ENCODE results near the gene RHOT1. TPM values are rescaled to one million over a fixed set of nuclear protein-coding genes. Genes with fewer than 3 reads are reported as not detected.
"Not testable (repeated sequence)": the region's sequence is repeated elsewhere in the genome, so short reads cannot be mapped to it uniquely, and the experiment has no call there.

RHOT1 gene
- total RNA-seq (10 to 100 TPM; 20.6 to 22.5 TPM), polyA plus RNA-seq (31.2 TPM)

DNA sequence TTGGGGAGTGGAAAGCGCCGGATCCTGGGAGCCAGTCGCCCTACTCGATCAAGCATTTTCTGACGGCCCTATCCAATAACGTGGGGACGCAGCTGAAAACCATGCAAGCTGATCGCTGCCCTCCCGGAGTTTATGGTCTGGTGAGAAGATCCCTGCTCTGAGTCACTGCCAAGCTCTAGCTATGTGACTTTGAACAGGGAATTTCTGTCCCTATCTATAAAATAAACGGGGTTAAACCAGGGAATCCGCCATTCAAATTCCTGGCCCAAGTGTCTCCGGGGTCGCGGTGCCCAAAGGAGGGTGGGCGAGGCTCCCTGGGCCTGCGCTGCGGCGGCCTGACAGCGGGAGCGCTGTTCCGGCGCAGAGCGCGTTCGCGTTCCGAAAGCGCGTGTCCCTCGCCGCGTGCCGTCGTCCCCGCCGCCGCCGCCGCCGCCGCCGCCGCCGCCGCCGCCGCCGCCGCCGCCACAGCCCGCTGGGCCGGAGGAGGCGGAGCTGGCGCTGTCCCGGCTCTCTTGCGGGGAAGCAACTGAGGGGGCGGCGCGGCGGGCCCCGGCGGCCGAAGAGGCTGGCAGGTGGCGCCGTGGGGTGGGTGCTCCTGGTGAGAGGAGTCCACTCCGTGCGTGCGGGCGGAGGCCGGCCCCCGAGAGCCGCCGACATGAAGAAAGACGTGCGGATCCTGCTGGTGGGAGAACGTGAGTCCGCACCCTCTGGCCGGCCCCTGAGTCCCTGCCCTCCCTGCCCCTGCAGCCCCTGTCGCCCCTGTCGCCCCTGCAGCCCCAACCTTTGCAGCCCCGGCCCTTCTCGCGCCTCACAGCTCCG is at the start of gene RHOT1:
RHOT1 (plus strand) TSS at position 465 of the 819 bp plus-strand sequence; CDS start at position 656, 191 bp downstream.
- POLR2A ChIA-PET: no interaction called here
- peaks cover 0 to 14% (median 0%) of the 10 kb centered on the region in 3 donors for H3K36me3 Mint-ChIP-seq

DNA sequence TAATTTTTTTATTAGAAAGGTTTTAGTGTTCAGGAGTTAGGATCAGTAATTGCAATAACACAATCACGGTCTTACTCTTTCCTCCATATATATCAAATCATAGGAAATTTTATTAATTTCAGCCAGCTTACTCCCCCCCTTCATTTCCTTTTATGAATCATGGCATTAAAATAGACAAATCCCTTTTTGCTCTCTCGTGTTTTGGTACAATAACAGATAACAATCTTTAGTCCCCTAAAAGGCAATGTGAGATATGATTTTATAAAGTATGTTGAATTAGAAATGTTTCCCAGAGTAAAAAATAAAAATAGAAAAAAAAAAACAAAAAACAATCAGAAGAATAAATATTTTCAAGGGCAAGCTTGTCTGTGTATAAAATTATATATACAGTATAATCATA is 42.6 kb upstream of the RHOT1 start:
- H3K27ac ChIP-seq (ENCODE audit: low read depth, low read length): no peak overlapping the region
- H3K4me3 ChIP-seq (ENCODE audit: low read length): no peak overlapping the region
- Mint-ChIP-seq H3K9me3 (no peaks in the 10 kb centered on the region), H3K27me3 (peaks cover 1 to 5% of the 10 kb centered on the region in 2 donors), H3K4me1 (peaks cover 10 to 14% (median 13%) of the 10 kb centered on the region in 3 donors), H3K27ac (peak overlapping the region in 1 of 8 donors; percentile 2), H3K4me3 (no peak overlapping the region), H3K36me3 (peaks cover 0 to 4% (median 0%) of the 10 kb centered on the region in 3 donors)
- no peaks in the 10 kb centered on the region for H3K36me3 ChIP-seq (ENCODE audit: insufficient read depth, low read length)
- no peaks in the 10 kb centered on the region for H3K27me3 ChIP-seq (ENCODE audit: insufficient read depth, low read length, poor library complexity, severe bottlenecking)
- ChIA-PET POLR2A (no interaction called here), CTCF (no interaction called here)
- H3K9me3 ChIP-seq (ENCODE audit: low read length): no peaks in the 10 kb centered on the region
- DNase-seq: no peak
- peaks cover 13% of the 10 kb centered on the region for H3K4me1 ChIP-seq (ENCODE audit: insufficient read depth, low read length)

More for the DNA sequence above, at the start of gene RHOT1:
- Histone ChIP-seq H3K27ac (ENCODE audit: low read depth, low read length) (peak within 1 kb of the TSS; percentile 75), H3K36me3 (ENCODE audit: insufficient read depth, low read length) (no peaks in the 10 kb centered on the region), H3K27me3 (ENCODE audit: insufficient read depth, low read length, poor library complexity, severe bottlenecking) (no peaks in the 10 kb centered on the region), H3K9me3 (ENCODE audit: low read length) (no peaks in the 10 kb centered on the region), H3K4me1 (ENCODE audit: insufficient read depth, low read length) (peaks cover 29% of the 10 kb centered on the region), H3K4me3 (ENCODE audit: low read length) (peak within 1 kb of the TSS; percentile 95)
- CTCF ChIA-PET: interaction anchor here (0.8 to 6.9 kb wide), 2 partner anchors 15 to 20 kb away, joined by 3 to 64 read pairs; no protein-coding TSS in a partner anchor
- Mint-ChIP-seq H3K4me1 (peaks cover 26 to 47% (median 36%) of the 10 kb centered on the region in 3 donors), H3K27me3 (peaks cover 0 to 4% of the 10 kb centered on the region in 2 donors), H3K9me3 (no peaks in the 10 kb centered on the region), H3K27ac (peak within 1 kb of the TSS; percentile 78 to 98 (median 87)), H3K4me3 (peak within 1 kb of the TSS; percentile 95 to 100 (median 97))
- peak; percentile 65 to 80 (median 77) for DNase-seq

DNA sequence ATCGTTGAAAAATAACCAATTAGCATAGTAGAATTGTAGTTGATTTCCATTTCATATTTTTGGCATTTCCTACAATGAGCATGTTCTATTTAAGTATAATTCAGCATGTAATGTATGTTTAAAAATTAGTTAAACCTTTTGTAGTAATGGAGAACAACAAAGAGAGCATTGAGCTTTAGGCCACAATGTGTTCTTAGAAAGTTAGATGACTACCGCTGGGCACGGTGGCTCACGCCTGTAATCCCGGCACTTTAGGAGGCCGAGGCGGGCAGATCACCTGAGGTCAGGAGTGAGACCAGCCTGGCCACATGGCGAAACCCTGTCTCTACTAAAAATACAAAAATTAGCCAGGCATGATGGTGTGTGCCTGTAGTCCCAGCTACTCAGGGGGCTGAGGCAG is 42.0 kb upstream of the RHOT1 start:
- H3K4me3 ChIP-seq (ENCODE audit: low read length); H3K27me3 Mint-ChIP-seq; CTCF ChIA-PET; H3K4me3 Mint-ChIP-seq; H3K9me3 ChIP-seq (ENCODE audit: low read length); DNase-seq; H3K27ac ChIP-seq (ENCODE audit: low read depth, low read length); POLR2A ChIA-PET; H3K9me3 Mint-ChIP-seq; H3K36me3 Mint-ChIP-seq; H3K36me3 ChIP-seq (ENCODE audit: insufficient read depth, low read length); H3K27ac Mint-ChIP-seq; H3K27me3 ChIP-seq (ENCODE audit: insufficient read depth, low read length, poor library complexity, severe bottlenecking): not testable (repeated sequence)
- peaks cover 13% of the 10 kb centered on the region for H3K4me1 ChIP-seq (ENCODE audit: insufficient read depth, low read length)
- H3K4me1 Mint-ChIP-seq: peaks cover 11 to 16% (median 13%) of the 10 kb centered on the region in 3 donors

DNA sequence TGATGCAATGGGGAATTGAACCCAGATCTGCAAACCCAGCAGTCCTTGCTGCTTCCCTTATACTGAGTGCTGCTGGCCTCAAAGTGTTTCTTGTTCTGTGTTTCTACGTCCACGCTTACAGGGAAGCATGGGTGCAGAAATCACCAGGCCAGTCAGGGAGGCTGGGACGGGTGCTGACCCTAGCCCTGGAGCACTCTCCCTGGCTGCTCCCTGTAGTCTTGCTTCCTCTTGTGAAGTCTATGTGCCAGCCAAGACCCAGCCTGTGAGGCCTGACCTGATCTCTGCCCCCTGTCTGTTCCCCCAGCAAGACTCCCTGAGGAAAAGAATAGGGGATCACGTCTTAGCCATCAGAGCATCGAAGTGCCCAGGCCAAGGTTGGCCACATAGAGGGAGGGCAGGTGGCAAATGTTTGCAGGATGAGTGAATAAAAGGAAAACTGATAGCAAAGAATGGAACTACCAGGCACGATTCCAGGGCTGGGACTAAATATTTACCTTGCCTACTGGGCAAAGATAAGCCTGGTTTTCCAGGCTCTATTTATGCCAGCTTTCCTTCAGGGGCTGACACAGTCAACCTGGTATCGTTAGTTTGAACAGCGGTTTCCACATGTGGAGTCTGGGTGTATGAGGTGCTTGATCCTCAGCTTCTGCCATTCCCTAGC is 41.2 kb upstream of the RHOT1 start:
- POLR2A ChIA-PET: no interaction called here
- CTCF ChIA-PET: no interaction called here

DNA sequence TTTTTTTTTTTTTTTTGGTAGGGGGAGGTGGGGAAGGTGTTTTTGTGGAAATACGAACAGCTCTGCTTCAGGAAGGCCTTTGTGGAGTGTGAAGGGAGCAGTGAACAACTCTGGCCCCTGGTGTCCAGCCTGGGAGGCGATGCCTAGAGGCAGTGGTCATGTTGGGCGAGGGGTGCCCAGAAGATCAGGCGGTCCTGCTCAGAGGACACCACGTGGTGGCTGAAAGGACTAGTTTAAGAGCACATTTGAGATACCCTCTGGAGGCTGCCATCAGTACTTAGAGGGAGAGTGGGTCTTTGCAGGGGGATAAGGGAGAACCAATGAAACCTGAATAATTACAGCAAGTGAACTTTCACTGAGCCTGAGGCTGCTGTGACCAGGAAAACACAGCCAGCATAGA is 40.1 kb upstream of the RHOT1 start:
- Histone ChIP-seq H3K4me3 (ENCODE audit: low read length) (no peak overlapping the region), H3K4me1 (ENCODE audit: insufficient read depth, low read length) (peaks cover 19% of the 10 kb centered on the region), H3K27me3 (ENCODE audit: insufficient read depth, low read length, poor library complexity, severe bottlenecking) (no peaks in the 10 kb centered on the region), H3K9me3 (ENCODE audit: low read length) (no peaks in the 10 kb centered on the region), H3K36me3 (ENCODE audit: insufficient read depth, low read length) (no peaks in the 10 kb centered on the region), H3K27ac (ENCODE audit: low read depth, low read length) (no peak overlapping the region)
- Mint-ChIP-seq H3K9me3 (no peaks in the 10 kb centered on the region), H3K4me1 (peaks cover 12 to 14% (median 14%) of the 10 kb centered on the region in 3 donors), H3K4me3 (no peak overlapping the region), H3K27me3 (peaks cover 0 to 1% of the 10 kb centered on the region in 2 donors), H3K36me3 (peaks cover 0 to 4% (median 0%) of the 10 kb centered on the region in 3 donors), H3K27ac (no peak overlapping the region)
- CTCF ChIA-PET: no interaction called here
- POLR2A ChIA-PET: no interaction called here
- no peak for DNase-seq

More for the DNA sequence above, 41.2 kb upstream of the RHOT1 start:
- Mint-ChIP-seq H3K4me3 (no peak overlapping the region), H3K4me1 (peaks cover 12 to 17% (median 13%) of the 10 kb centered on the region in 3 donors), H3K27me3 (peaks cover 1 to 5% of the 10 kb centered on the region in 2 donors), H3K9me3 (no peaks in the 10 kb centered on the region), H3K36me3 (peaks cover 0 to 4% (median 0%) of the 10 kb centered on the region in 3 donors), H3K27ac (no peak overlapping the region)
- Histone ChIP-seq H3K27ac (ENCODE audit: low read depth, low read length) (no peak overlapping the region), H3K27me3 (ENCODE audit: insufficient read depth, low read length, poor library complexity, severe bottlenecking) (no peaks in the 10 kb centered on the region), H3K36me3 (ENCODE audit: insufficient read depth, low read length) (no peaks in the 10 kb centered on the region), H3K4me1 (ENCODE audit: insufficient read depth, low read length) (peaks cover 13% of the 10 kb centered on the region), H3K9me3 (ENCODE audit: low read length) (no peaks in the 10 kb centered on the region), H3K4me3 (ENCODE audit: low read length) (no peak overlapping the region)
- no peak for DNase-seq

DNA sequence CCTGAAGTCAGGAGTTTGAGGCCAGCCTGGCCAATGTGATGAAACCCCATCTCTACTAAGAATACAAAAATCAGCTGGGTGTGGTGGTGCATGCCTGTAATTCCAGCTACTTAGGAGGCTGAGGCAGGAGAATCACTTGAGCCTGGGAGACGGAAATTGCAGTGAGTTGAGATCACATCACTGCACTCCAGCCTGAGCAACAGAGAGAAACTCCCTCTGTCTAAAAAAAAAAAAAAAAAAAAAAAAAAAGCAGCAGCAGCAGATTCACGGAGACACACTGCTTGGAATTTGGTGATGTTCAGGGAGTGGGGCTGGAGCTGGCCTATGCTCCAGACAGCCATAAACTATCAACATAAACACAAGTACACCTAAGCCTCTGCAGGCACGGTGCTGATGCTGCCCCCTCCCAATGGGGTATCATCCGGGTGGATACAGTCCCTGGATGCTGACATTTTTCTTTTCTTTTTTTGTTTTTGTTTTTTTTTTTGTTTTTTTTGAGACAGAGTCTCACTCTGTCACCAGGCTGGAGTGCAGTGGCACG is 39.6 kb upstream of the RHOT1 start:
- no peak overlapping the region for H3K27ac Mint-ChIP-seq
- Histone ChIP-seq H3K27me3 (ENCODE audit: insufficient read depth, low read length, poor library complexity, severe bottlenecking) (no peaks in the 10 kb centered on the region), H3K36me3 (ENCODE audit: insufficient read depth, low read length) (no peaks in the 10 kb centered on the region), H3K4me1 (ENCODE audit: insufficient read depth, low read length) (peaks cover 19% of the 10 kb centered on the region), H3K27ac (ENCODE audit: low read depth, low read length) (no peak overlapping the region), H3K9me3 (ENCODE audit: low read length) (no peaks in the 10 kb centered on the region), H3K4me3 (ENCODE audit: low read length) (no peak overlapping the region)
- peaks cover 0 to 1% of the 10 kb centered on the region in 2 donors for H3K27me3 Mint-ChIP-seq
- H3K9me3 Mint-ChIP-seq: no peaks in the 10 kb centered on the region
- DNase-seq: no peak
- peaks cover 0 to 4% (median 0%) of the 10 kb centered on the region in 3 donors for H3K36me3 Mint-ChIP-seq
- H3K4me3 Mint-ChIP-seq: no peak overlapping the region
- H3K4me1 Mint-ChIP-seq: peaks cover 14 to 17% (median 15%) of the 10 kb centered on the region in 3 donors
- POLR2A ChIA-PET: no interaction called here
- CTCF ChIA-PET: no interaction called here

DNA sequence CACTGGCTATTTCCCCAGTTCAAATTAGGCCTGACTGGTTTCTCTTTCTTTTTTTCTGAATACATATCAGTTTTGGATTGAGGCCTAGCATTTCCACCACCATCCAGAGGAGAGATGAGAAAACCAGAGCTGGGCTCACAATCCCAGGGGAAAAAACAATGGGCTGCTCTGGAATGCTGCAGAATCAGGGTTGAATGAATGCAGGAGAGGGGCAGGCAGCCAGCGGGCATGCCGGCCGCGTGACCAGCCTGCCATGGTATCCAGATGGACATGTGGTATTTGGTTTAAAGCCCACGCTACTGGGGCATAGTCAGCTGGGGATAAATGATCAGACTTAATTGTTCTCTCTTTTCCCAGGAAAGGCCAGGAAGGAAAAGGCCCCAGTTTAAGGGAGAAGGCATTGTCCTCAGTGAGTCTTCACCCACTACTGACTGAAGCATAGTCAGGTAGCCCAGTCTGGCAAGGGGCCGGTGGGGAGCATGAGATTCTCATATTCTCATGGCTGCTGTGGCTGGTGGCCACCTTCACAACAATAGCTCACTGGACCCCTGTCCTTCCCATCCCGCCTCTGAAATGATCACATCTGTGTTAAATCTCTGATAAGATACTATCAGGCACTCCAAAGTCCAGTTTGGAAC is 38.7 kb upstream of the RHOT1 start:
- peaks cover 0 to 1% of the 10 kb centered on the region in 2 donors for H3K27me3 Mint-ChIP-seq
- Histone ChIP-seq H3K4me1 (ENCODE audit: insufficient read depth, low read length) (peaks cover 19% of the 10 kb centered on the region), H3K4me3 (ENCODE audit: low read length) (no peak overlapping the region), H3K9me3 (ENCODE audit: low read length) (no peaks in the 10 kb centered on the region), H3K27me3 (ENCODE audit: insufficient read depth, low read length, poor library complexity, severe bottlenecking) (no peaks in the 10 kb centered on the region), H3K27ac (ENCODE audit: low read depth, low read length) (no peak overlapping the region), H3K36me3 (ENCODE audit: insufficient read depth, low read length) (no peaks in the 10 kb centered on the region)
- peaks cover 14 to 17% (median 15%) of the 10 kb centered on the region in 3 donors for H3K4me1 Mint-ChIP-seq
- peak overlapping the region in 5 of 8 donors; percentile 10 to 89 (median 64) for H3K27ac Mint-ChIP-seq
- H3K4me3 Mint-ChIP-seq: no peak overlapping the region
- ChIA-PET POLR2A (no interaction called here), CTCF (no interaction called here)
- peaks cover 0 to 4% (median 0%) of the 10 kb centered on the region in 3 donors for H3K36me3 Mint-ChIP-seq
- no peak for DNase-seq
- no peaks in the 10 kb centered on the region for H3K9me3 Mint-ChIP-seq

All from CD8-positive, alpha-beta memory T cell (primary cell).